Caki2 (cell line): Measurements from ENCODE around the gene SNCAIP. TPM values are rescaled to one million over a fixed set of nuclear protein-coding genes. Genes with fewer than 3 reads are reported as not detected.

Experiments used
- DNase-seq: peaks from one replicate; pipeline ENCODE4 v3.0.0-alpha.2; 2015; ENCODE audit warnings: low read depth
- in situ Hi-C: cut with HindIII; loops from 2 replicates; pipeline ENCODE4 v1.10.0; 2016; ENCODE audit warnings: low sequenced_read_pairs, low pct_unique_long_range_greater_than_20kb, mixed read lengths
- total RNA-seq: library from RNA; depleted of rRNA; stranded (reverse); fragments of >200 nt; shearing (Covaris generic); gene quantifications from 2 replicates; pipeline ENCODE4 v1.2.3, GENCODE V29; 2014; ENCODE audit warnings: low replicate concordance

Gene SNCAIP
- total RNA-seq, 1 experiment from 2014 or later: not detected

- in situ Hi-C loops: no loop called here
- no peak for DNase-seq
Observed at GRCh38 chr5:122435234-122435633, 123.2 kb downstream of the SNCAIP start.

- in situ Hi-C loops: no loop called here
- no peak for DNase-seq
Observed at GRCh38 chr5:122435761-122436160, 123.7 kb downstream of the SNCAIP start.

- in situ Hi-C loops: no loop called here
- DNase-seq: no peak
Observed at GRCh38 chr5:122436615-122437014, 124.6 kb downstream of the SNCAIP start.

- in situ Hi-C loops: no loop called here
Observed at GRCh38 chr5:122439645-122440044, 127.6 kb downstream of the SNCAIP start.

GRCh38 chr5:122442938-122443337 is 130.9 kb downstream of the SNCAIP start:
- in situ Hi-C loops: no loop called here

More at GRCh38 chr5:122439645-122440044, 127.6 kb downstream of the SNCAIP start:
- no peak for DNase-seq

GRCh38 chr5:122444411-122444810 is 132.4 kb downstream of the SNCAIP start:
- in situ Hi-C loops: no loop called here
- DNase-seq: no peak

More at GRCh38 chr5:122442938-122443337, 130.9 kb downstream of the SNCAIP start:
- DNase-seq: no peak

- in situ Hi-C loops: no loop called here
- no peak for DNase-seq
Observed at GRCh38 chr5:122445070-122445469, 133.0 kb downstream of the SNCAIP start.

GRCh38 chr5:122447072-122447471 is 135.0 kb downstream of the SNCAIP start:
- in situ Hi-C loops: no loop called here
- DNase-seq: no peak

GRCh38 chr5:122447879-122448278 is 135.8 kb downstream of the SNCAIP start:
- in situ Hi-C loops: no loop called here

GRCh38 chr5:122454541-122454940 is 142.5 kb downstream of the SNCAIP start:
- no peak for DNase-seq
- in situ Hi-C loops: no loop called here

More at GRCh38 chr5:122447879-122448278, 135.8 kb downstream of the SNCAIP start:
- no peak for DNase-seq

- in situ Hi-C loops: no loop called here
- DNase-seq: no peak
Observed at GRCh38 chr5:122455939-122456338, 143.9 kb downstream of the SNCAIP start.

- no peak for DNase-seq
- in situ Hi-C loops: no loop called here
Observed at GRCh38 chr5:122457178-122457826, 145.3 kb downstream of the SNCAIP start.

GRCh38 chr5:122458278-122458872 is 146.3 kb downstream of the SNCAIP start:
- DNase-seq: peak; percentile 1
- in situ Hi-C loops: no loop called here

- in situ Hi-C loops: no loop called here
- no peak for DNase-seq
Observed at GRCh38 chr5:122462486-122462885, 150.4 kb downstream of the SNCAIP start.

- in situ Hi-C loops: no loop called here
- DNase-seq: no peak
Observed at GRCh38 chr5:122463221-122463620, 151.2 kb downstream of the SNCAIP start.

- no peak for DNase-seq
- in situ Hi-C loops: no loop called here
Observed at GRCh38 chr5:122464191-122464590, 152.2 kb downstream of the SNCAIP start.

- in situ Hi-C loops: no loop called here
- no peak for DNase-seq
Observed at GRCh38 chr5:122465031-122465577, 153.1 kb downstream of the SNCAIP start.

GRCh38 chr5:122465994-122466393 is 154.0 kb downstream of the SNCAIP start:
- in situ Hi-C loops: no loop called here
- no peak for DNase-seq

GRCh38 chr5:122468351-122469116 is 156.5 kb downstream of the SNCAIP start:
- in situ Hi-C loops: no loop called here
- no peak for DNase-seq
